Spleen (tissue), 11 donors: ENCODE measurements around the gene KDM2B. TPM values are rescaled to one million over a fixed set of nuclear protein-coding genes. Genes with fewer than 3 reads are reported as not detected.

Source experiments
- DNase-seq: peaks from one replicate; pipeline ENCODE4 v3.0.0-alpha.2; 2020
- H3K27ac ChIP-seq, 8 donors: fragments of 200-600 bp; sonication (generic) in 7 of 8; 1 replicate in 4 of 8; 2 replicates in 4 of 8; pipeline versions ENCODE4 v1.5.0 to v1.8.0; 2016 to 2021; ENCODE audit warnings: inconsistent platforms in 4 of 8, mild to moderate bottlenecking in 4 of 8, moderate library complexity in 1 of 8
- H3K27me3 ChIP-seq, 7 donors: fragments of 200-600 bp; sonication (generic) in 6 of 7; replicated peaks in 1 of 7; 1 replicate in 4 of 7; 2 replicates in 3 of 7; pipeline versions ENCODE4 v1.5.0 to v1.8.0; 2016 to 2021; ENCODE audit warnings: inconsistent platforms in 3 of 7, mild to moderate bottlenecking in 1 of 7
- H3K36me3 ChIP-seq, 6 donors: fragments of 200-600 bp; sonication (generic) in 5 of 6; 1 replicate in 4 of 6; 2 replicates in 2 of 6; pipeline versions ENCODE4 v1.5.0 to v1.8.0; 2016 to 2021; ENCODE audit warnings: inconsistent platforms in 2 of 6
- H3K4me1 ChIP-seq, 6 donors: fragments of 200-600 bp; sonication (generic) in 5 of 6; 1 replicate in 3 of 6; 2 replicates in 3 of 6; pipeline versions ENCODE4 v1.5.0 to v1.8.0; 2016 to 2021; ENCODE audit warnings: inconsistent platforms in 3 of 6
- H3K4me3 ChIP-seq, 8 donors: fragments of 200-600 bp; sonication (generic) in 7 of 8; 1 replicate in 4 of 8; 2 replicates in 4 of 8; pipeline versions ENCODE4 v1.5.0 to v1.8.0; 2016 to 2021; ENCODE audit warnings: inconsistent platforms in 4 of 8, mild to moderate bottlenecking in 4 of 8, moderate library complexity in 2 of 8
- H3K9me3 ChIP-seq, 8 donors: fragments of 200-600 bp; sonication (generic) in 7 of 8; 1 replicate in 4 of 8; 2 replicates in 4 of 8; pipeline versions ENCODE4 v1.5.0 to v1.8.0; 2016 to 2021; ENCODE audit warnings: inconsistent platforms in 4 of 8
- CTCF ChIP-seq, 11 experiments: fragments of 200-600 bp in 7 of 11; fragments of 450-650 bp in 4 of 11; sonication (generic) in 4 of 11; IDR thresholded peaks in 8 of 11; conservative IDR thresholded peaks in 3 of 11; 1 replicate in 7 of 11; 2 replicates in 4 of 11; pipeline versions ENCODE4 v1.4.0 to v1.8.0; 2016 to 2021; ENCODE audit warnings: antibody characterized with exemption in 11 of 11, inconsistent platforms in 4 of 11, mild to moderate bottlenecking in 1 of 11
- POLR2A ChIP-seq, 3 donors: fragments of 450-650 bp; IDR thresholded peaks; one replicate each; pipeline ENCODE4 v1.5.1; 2017; ENCODE audit warnings: antibody characterized with exemption in 3 of 3, mild to moderate bottlenecking in 1 of 3
- POLR2AphosphoS5 ChIP-seq, 3 donors: sonication (generic); formaldehyde crosslinking; IDR thresholded peaks; one replicate each; pipeline ENCODE4 v1.5.1; 2017; ENCODE audit warnings: antibody characterized with exemption in 3 of 3
- WGBS, 5 donors: extraction: QIAGEN DNeasy Blood & Tissue Kit in 3 of 5; methylation state at CpG; one replicate each; pipeline versions ENCODE4 v1.1.5 to v1.1.7; 2013 to 2018; 5-methylcytosine and 5-hydroxymethylcytosine counted together
- intact Hi-C: fragments of 100-400 bp; cut with DNase I; formaldehyde crosslinking; loops from one replicate; pipeline ENCODE4 v1.15.0; 2023; ENCODE audit warnings: low total_unique reads
- polyA plus RNA-seq, 3 donors: library from polyadenylated mRNA; stranded (reverse); fragments of 200-250 nt; gene quantifications; one replicate each; pipeline ENCODE4 v1.2.1, GENCODE V29; 2013
- total RNA-seq, 7 donors: library from RNA; depleted of rRNA in 3 of 7; stranded (reverse); fragments of >200 nt in 3 of 7; fragmentation: NEBNext Ultra II Directional in 4 of 7; extraction: Animal tissue kit (Norgen Biotek cat#: 25700) in 4 of 7; gene quantifications; one replicate each; pipeline versions ENCODE4 v1.1.0 to v1.2.1, GENCODE V29; 2016 to 2021
- donor health status: healthy with polysubstance abuse.
- donor health status: DM: no; HTN: no; CAD: no; lungs with moderate emphysema.
- donor health status: DM: no; HTN: no; CAD: no.
- donor health status: Bipolar disorder and iron deficiency.
- donor health status: healthy.
- donor health status: DM: no; HTN: no; CAD: no.
- donor health status: DM: yes; HTN: yes; CAD: no.

KDM2B gene
- total and polyA plus RNA-seq, 10 donors = 20.8 to 56.2 (median 40.1) TPM

- Histone ChIP-seq H3K36me3 (peaks cover 0 to 7% (median 2%) of the 10 kb centered on the region in 6 donors), H3K27me3 (no peaks in the 10 kb centered on the region), H3K4me3 (peak overlapping the region in 1 of 8 donors; percentile 98), H3K4me1 (peaks cover 22 to 42% (median 37%) of the 10 kb centered on the region in 6 donors), H3K9me3 (no peaks in the 10 kb centered on the region), H3K27ac (no peak overlapping the region)
- WGBS, 5 donors = 95 to 99% (median 97%) methylated on average over 5 of the region's 5 CpGs
- no peak for DNase-seq
- TF ChIP-seq CTCF (IDR thresholded peaks at IDR 0.05 in 8 of 11, conservative IDR thresholded peaks at IDR 0.05 in 3 of 11) = no peak
- TF ChIP-seq POLR2A (IDR thresholded peaks at IDR 0.05) = no peak
- no peak for TF ChIP-seq POLR2AphosphoS5 (IDR thresholded peaks at IDR 0.05)
- intact Hi-C loops = no loop called here
Measured at GRCh38 chr12:121398355-121398754, 182.5 kb downstream of the KDM2B start.

GRCh38 chr12:121397521-121397920, 183.3 kb downstream of the KDM2B start:
- WGBS, 5 donors = 93 to 96% (median 95%) methylated on average over 14 of the region's 14 CpGs
- intact Hi-C loops = no loop called here

GRCh38 chr12:121392325-121392716, 188.5 kb downstream of the KDM2B start:
- intact Hi-C loops = no loop called here
- H3K4me3 ChIP-seq = peak overlapping the region in 1 of 8 donors; percentile 38
- no peak for DNase-seq
- no peaks in the 10 kb centered on the region for H3K27me3 ChIP-seq
- TF ChIP-seq POLR2AphosphoS5 (IDR thresholded peaks at IDR 0.05) = no peak
- TF ChIP-seq POLR2A (IDR thresholded peaks at IDR 0.05) = no peak
- no peak for TF ChIP-seq CTCF (IDR thresholded peaks at IDR 0.05 in 8 of 11, conservative IDR thresholded peaks at IDR 0.05 in 3 of 11)
- peaks cover 0 to 12% (median 3%) of the 10 kb centered on the region in 6 donors for H3K4me1 ChIP-seq
- H3K9me3 ChIP-seq = no peaks in the 10 kb centered on the region
- H3K27ac ChIP-seq = peak overlapping the region in 7 of 8 donors; percentile 22 to 73 (median 48)
- 93 to 97% (median 95%) methylated on average over 3 of the region's 3 CpGs for WGBS, 5 donors
- H3K36me3 ChIP-seq = no peaks in the 10 kb centered on the region

More at GRCh38 chr12:121397521-121397920, 183.3 kb downstream of the KDM2B start:
- no peak overlapping the region for H3K4me3 ChIP-seq
- H3K4me1 ChIP-seq = peaks cover 22 to 35% (median 32%) of the 10 kb centered on the region in 6 donors
- no peak for DNase-seq
- no peaks in the 10 kb centered on the region for H3K9me3 ChIP-seq
- no peak overlapping the region for H3K27ac ChIP-seq
- TF ChIP-seq POLR2A (IDR thresholded peaks at IDR 0.05) (no peak), POLR2AphosphoS5 (IDR thresholded peaks at IDR 0.05) (no peak), CTCF (IDR thresholded peaks at IDR 0.05 in 8 of 11, conservative IDR thresholded peaks at IDR 0.05 in 3 of 11) (no peak)
- H3K27me3 ChIP-seq = no peaks in the 10 kb centered on the region
- H3K36me3 ChIP-seq = peaks cover 0 to under 1% (median 0%) of the 10 kb centered on the region in 6 donors

GRCh38 chr12:121391619-121392324, 189.1 kb downstream of the KDM2B start:
- WGBS, 5 donors = 50 to 60% (median 56%) methylated on average over 10 of the region's 10 CpGs
- Histone ChIP-seq H3K27me3 (no peaks in the 10 kb centered on the region), H3K36me3 (no peaks in the 10 kb centered on the region), H3K4me3 (peak overlapping the region in 4 of 8 donors; percentile 3 to 38 (median 13)), H3K9me3 (no peaks in the 10 kb centered on the region), H3K27ac (peak overlapping the region in 7 of 8 donors; percentile 22 to 73 (median 48)), H3K4me1 (peaks cover 0 to 12% (median 3%) of the 10 kb centered on the region in 6 donors)
- no peak for DNase-seq
- intact Hi-C loops = no loop called here
- no peak for TF ChIP-seq POLR2AphosphoS5 (IDR thresholded peaks at IDR 0.05)
